Epithelial cell of prostate (primary cell): ENCODE results near the gene SH3GLB2.
A peak's percentile ranks its signal among the peaks of the same experiment; 100 is the strongest.

ENCODE experiments used
- DNase-seq: peaks from one replicate; pipeline ENCODE4 v3.0.0-alpha.2; 2011; ENCODE audit warnings: low read depth, low spot score
- H3K27ac ChIP-seq: fragments of 450-650 bp; 2 replicates; pipeline ENCODE4 v1.5.1; 2017; ENCODE audit warnings: mild to moderate bottlenecking

The SH3GLB2 gene

DNA sequence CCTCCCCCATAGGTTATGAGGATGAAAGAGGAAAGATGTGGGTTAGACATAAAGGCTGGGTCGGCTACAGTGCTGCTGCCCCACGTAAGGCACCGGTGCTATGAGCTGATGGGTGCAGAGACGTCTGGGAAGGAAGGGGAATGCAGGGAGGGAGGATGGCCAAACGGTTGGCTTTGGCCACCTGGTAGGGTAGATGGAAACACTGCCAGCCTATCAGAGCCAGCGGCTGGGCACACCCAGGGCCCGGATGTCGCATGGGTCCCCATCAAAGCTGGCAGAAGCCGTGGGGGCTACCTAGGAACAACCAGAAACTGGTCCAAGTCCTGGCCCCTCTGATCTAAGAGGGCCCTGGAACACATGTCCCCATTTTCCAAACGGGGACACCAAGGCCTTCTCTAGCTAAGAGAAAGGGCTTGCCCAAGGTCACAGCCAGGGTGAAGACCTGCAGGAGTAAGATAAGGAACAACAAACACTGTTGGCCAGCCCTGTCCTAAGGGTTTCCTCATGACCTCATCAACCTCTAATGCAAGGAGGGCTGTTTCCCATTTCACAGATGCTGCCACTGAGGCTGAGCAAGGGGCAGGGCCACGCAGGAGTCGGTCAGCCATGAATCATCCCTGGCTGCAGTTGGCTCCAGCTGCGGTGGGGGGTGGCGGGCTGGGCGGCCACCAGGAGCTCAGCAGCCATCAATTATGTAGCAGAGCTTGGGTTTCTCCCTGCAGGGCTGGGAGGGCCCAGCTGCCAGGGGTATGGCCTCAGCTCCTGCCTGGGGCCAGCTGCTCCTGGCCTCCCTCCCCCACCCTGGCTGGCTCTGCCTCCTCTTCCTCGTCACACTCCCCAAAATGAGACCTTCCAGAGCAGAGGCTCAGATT, 4.9 kb downstream of the SH3GLB2 start:
- DNase-seq = no peak
- peak overlapping the region; percentile 32 for H3K27ac ChIP-seq

- no peak overlapping the region for H3K27ac ChIP-seq
- no peak for DNase-seq
These were observed 6.1 kb downstream of the SH3GLB2 start for GRCh38 chr9:129022037-129022436.

DNA sequence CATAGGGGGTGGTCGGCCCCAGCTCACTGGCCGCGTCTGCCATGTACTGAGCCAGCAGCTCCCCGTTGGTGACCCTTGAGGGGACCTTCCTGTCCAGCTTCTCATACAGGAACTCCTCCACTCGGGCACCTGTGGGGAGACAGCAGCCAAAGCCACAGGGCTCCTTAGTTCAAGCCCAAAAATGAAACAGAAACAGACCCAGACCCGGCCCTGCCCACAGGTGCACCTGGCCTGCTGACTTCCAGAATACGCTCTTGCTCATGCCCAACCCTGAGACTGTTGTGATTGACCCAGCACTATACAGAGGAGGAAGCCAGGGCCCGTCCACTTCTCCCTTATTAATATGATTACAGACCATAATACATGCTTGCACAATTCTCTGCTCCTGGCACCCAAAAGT, 7.0 kb downstream of the SH3GLB2 start:
- no peak overlapping the region for H3K27ac ChIP-seq
- no peak for DNase-seq

GRCh38 chr9:129014608-129015007, 13.5 kb downstream of the SH3GLB2 start:
- DNase-seq = no peak
- H3K27ac ChIP-seq = no peak overlapping the region

DNA sequence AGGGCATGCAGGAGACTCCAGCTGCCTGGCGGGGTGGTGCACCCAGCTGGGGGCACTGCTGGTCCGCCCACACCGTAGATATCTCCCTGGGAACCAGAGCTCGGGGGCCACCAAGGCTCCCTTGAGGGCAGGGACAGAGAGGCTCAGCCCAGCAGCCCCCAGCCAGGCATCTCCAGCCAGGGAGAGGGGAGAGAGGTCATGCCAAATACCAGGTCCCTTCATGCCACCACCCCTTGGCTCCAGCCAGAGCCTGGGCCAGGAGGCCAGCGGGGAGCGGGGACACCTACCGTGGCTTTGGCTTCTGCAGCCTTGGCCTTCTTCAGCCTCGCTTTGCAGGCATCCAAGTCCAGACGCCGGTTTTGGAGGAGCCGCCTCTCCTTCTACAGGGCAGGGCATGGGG, 14.0 kb downstream of the SH3GLB2 start:
- no peak for DNase-seq
- no peak overlapping the region for H3K27ac ChIP-seq

- DNase-seq = no peak
- no peak overlapping the region for H3K27ac ChIP-seq
These were observed 14.5 kb downstream of the SH3GLB2 start for GRCh38 chr9:129013674-129014073.

DNA sequence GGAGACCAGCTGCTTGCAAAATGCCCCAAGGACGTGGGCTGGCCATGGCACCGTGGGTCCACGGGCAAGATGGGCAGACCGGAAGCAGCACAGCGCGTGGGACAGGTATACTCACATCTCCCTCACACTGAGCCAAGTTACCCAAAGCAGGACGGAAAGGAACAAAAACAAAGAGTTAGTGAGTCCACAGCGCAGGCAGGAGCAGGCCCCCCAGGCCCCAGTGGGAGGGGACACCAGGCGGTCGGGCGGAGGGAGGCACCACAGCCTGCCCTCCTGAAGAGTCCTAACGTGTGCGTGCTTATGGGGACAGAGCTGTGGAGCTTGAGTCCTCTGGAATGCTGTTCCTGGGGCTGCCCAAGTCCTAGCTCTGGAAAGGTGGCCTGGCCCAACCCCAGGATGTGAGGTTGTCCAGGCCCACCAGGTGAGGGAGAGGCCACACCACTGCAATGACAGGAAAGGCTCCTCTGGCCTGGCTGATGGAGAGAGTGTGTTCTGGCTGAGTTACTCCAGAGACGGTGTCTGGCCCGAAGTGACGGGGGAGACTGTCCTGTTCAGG, 15.2 kb downstream of the SH3GLB2 start:
- DNase-seq = no peak
- H3K27ac ChIP-seq = no peak overlapping the region

DNA sequence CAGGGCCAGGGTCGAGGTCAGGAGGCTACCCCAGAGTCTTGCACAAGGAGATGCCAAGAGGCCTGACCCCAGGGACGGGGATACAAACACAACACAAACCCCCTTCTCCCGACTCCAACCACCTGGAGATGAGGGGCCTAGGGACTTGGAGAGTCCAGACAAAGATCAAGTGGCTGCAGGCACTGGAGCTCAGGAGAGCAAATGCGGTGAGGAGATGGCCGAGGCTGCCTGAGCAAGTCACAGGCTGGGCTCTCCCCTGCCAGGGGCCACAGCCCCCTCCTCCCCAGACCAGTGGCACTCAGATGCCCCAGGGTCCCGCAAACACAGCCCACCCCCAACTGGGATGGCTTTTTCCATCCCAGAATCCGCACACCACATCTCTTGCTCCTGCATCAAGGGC, 15.8 kb downstream of the SH3GLB2 start:
- H3K27ac ChIP-seq = no peak overlapping the region
- no peak for DNase-seq

- no peak for DNase-seq
- H3K27ac ChIP-seq = no peak overlapping the region
These were observed 16.4 kb downstream of the SH3GLB2 start for GRCh38 chr9:129011761-129012181.

- DNase-seq = no peak
- H3K27ac ChIP-seq = no peak overlapping the region
These were observed 17.0 kb downstream of the SH3GLB2 start for GRCh38 chr9:129011170-129011569.

GRCh38 chr9:129010267-129010975, 17.7 kb downstream of the SH3GLB2 start:
- H3K27ac ChIP-seq = no peak overlapping the region
- DNase-seq = no peak

GRCh38 chr9:129009584-129010141, 18.5 kb downstream of the SH3GLB2 start:
- no peak overlapping the region for H3K27ac ChIP-seq
- DNase-seq = no peak

DNA sequence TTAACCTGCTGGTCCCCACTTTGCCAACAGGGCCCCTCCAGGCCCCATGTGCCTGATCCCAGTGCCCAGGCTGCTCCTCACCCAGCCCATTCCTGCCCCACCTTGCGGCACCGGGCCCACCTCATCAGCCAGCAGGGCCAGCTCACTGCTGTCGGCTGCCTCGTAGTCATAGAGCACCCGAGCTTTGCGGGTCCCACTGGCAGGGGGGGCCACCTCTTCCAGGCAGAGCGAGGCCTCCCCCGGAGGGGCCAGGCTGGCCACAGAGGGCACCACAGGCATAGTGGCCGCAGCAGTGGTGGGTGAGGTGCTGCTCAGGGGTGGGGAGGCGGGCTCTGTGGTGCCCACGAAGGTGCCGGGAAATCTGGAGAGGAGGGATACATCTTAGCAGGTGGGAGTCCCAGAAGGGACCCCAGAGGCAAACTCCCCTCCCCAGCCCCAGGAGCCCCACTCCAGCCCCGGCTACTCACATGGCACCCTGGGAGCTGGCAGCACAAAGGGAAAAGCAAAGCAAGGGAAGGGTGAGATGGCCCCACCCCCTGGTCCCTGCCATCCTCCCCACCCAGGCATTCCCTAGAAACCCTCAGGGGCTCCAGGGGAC, 19.0 kb downstream of the SH3GLB2 start:
- H3K27ac ChIP-seq = no peak overlapping the region
- DNase-seq = no peak

GRCh38 chr9:129008469-129008965, 19.6 kb downstream of the SH3GLB2 start:
- DNase-seq = no peak
- H3K27ac ChIP-seq = no peak overlapping the region

DNA sequence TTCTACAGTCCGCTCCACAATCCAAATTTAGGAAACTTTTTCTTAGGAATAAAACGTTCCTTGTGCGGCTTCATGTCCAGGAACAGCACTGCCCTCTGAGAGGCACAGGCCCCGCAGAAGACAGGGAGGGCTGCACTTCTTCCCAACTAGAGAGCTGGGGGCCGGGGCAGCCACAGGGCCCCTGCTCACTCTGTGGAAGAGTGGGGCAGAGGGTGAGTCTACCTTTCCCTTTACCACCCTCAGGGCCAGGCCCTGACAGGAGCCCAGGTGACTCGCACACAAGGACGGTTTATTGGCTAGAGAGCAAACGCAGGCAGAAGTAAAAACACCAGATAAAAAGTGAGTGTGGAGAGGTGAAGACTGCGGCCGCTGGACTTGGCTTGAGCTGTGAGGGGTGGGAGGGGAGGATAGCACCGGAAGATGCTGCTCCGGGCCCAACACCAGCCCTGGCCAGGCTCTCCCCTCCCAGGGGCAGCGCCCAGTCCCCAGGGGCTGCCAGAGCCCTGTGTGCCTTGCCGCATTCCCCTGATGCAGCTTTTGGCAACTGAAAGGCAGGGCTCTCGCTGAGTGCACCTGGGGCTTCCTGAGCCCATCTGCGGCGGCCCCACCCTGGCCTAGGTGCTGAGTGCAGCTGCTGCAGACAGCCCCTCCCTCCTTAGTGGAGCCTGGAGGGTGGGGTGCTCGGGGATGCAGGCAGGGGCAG, 20.2 kb downstream of the SH3GLB2 start:
- H3K27ac ChIP-seq = no peak overlapping the region
- DNase-seq = no peak

DNA sequence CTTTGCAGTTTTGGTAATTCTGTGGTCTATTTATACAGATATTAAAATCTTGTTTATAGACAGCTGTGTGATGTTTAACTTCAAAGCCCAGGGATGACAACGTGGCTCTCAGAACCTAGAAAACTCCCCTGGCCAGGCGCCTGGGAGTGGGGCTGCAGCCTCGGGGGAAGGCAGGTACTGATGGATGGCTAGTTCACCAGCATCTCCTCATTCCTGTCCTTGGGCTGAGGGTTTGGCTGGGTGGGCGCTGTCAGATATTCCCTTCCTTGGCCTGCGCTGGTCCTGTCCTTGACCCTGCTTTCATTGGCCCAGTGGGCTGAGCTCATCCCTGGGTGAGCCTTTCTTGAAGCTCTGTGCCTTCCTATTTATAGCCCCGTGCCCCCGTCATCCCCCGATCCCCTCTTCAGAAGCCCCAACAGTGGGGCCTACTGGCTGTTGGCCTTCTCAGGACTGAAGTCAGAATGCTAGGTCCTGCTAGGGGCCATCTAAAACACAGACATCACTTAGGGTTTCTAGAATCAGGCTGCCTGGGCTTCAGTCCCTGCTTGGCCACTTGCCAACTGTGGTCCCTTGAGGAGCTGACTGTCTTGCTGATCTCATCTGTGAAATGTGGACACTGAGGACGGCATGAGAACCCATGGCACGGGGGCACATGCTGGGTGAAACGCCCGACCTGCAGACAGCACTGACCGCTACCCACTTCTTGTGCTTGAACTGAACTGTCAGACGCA, 20.9 kb downstream of the SH3GLB2 start:
- no peak for DNase-seq
- no peak overlapping the region for H3K27ac ChIP-seq

- DNase-seq = no peak
- H3K27ac ChIP-seq = no peak overlapping the region
These were observed 21.6 kb downstream of the SH3GLB2 start for GRCh38 chr9:129006328-129007034.

DNA sequence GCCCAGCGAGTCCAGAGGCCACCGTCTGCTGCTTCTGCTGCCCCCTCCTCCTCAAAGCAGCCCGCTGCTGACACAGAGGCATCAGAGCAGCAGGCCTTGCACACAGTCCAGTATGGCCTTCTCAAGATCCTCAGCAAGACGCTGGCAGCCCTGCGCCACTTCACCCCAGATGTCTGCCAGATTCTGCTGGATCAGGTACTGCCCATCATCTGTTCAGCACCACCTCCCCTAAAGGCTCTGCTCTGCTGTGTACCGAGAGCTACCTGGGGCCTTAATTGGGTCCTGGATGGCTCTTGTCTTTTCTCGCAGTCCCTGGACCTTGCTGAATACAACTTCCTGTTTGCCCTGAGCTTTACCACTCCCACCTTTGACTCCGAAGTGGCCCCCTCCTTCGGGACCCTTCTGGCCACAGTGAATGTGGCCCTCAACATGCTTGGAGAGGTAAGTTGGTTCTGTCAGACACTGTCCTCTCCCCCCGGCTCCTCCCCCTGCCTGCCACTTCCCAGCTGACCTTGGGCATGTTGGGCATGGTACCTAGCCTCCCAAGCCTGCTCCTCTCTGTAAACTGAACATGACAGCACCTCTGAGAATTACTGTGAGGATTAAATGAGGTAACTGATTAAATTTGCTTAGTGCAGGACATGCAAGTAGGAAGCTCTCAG, 22.7 kb downstream of the SH3GLB2 start:
- no peak overlapping the region for H3K27ac ChIP-seq
- no peak for DNase-seq
